ENCODE measurements around the gene ZBTB21. TPM values are rescaled to one million over a fixed set of nuclear protein-coding genes. Genes with fewer than 3 reads are reported as not detected.
A peak's percentile ranks its signal among the peaks of the same experiment; 100 is the strongest.

Gene ZBTB21
- total RNA-seq, 4 donors from 2014 or later = 5.2 to 19.5 (median 9.7) TPM

DNA sequence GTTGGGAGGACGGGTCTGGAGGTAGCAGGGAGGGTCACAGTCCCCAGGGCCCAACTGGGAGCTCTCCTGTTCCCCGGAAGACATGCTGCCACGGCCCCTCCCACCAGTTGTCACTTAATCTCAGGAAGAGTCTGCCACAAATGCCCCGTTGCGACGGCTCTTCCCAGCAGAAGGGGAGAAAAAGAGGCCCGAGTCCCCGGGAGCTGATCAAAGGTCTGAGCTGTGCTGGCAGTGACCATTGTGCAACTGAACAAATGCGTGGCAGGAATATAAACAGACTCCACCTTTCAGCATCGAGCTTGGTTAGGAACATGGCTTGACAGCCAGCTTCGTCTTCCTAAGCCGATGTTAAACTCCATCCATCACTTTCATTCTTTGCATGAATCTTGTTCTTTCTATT, 27.8 kb upstream of the ZBTB21 start:
- no peaks in the 10 kb centered on the region for H3K36me3 ChIP-seq
- 29 to 43% methylated on average over 5 to 12 of the region's 12 CpGs for WGBS, 2 donors (ENCODE audit: low coverage in 1 of 2)
- peaks cover 0 to 11% (median 5%) of the 10 kb centered on the region in 4 donors for H3K4me1 ChIP-seq
- peak; percentile 38 for DNase-seq
- H3K9me3 ChIP-seq = no peaks in the 10 kb centered on the region
- in situ Hi-C loops (cut with MboI; ENCODE audit: low pct_ligation_motif_present in 1 of 4, low pct_unique_long_range_greater_than_20kb in 1 of 4, low sequenced_read_pairs in 3 of 4) (no loop called here), intact Hi-C loops (cut with DNase I; ENCODE audit: low total_unique reads) (no loop called here)
- no peak overlapping the region for H3K27ac ChIP-seq
- TF ChIP-seq POLR2AphosphoS5 (IDR thresholded peaks at IDR 0.05) (no peak), POLR2A (IDR thresholded peaks at IDR 0.05) (no peak), CTCF (IDR thresholded peaks at IDR 0.05) (no peak), EP300 (IDR thresholded peaks at IDR 0.05; ENCODE audit: low read depth) (no peak)
- no peaks in the 10 kb centered on the region for H3K27me3 ChIP-seq
- no peak overlapping the region for H3K4me3 ChIP-seq

DNA sequence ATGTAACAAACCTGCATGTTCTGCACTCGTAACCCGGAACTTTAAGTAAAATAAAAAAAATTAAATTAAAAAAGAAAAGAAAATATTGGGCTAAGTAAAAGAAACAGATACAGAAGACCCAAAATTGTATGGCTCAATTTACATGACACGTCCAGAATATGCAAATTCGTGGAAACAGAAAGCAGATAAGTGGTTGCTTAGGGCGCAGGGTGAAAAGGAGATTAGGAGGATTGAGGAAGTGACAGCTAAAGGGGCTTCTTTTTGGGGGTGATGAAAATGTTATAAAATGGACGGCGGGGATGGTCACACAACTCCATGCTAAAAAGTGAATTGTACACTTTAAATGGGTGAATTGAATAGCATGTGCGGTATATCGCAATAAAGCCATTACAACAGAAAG, 27.4 kb upstream of the ZBTB21 start:
- no peak overlapping the region for H3K27ac ChIP-seq
- 74 to 76% methylated on average over 9 of the region's 9 CpGs for WGBS, 2 donors (ENCODE audit: low coverage in 1 of 2)

DNA sequence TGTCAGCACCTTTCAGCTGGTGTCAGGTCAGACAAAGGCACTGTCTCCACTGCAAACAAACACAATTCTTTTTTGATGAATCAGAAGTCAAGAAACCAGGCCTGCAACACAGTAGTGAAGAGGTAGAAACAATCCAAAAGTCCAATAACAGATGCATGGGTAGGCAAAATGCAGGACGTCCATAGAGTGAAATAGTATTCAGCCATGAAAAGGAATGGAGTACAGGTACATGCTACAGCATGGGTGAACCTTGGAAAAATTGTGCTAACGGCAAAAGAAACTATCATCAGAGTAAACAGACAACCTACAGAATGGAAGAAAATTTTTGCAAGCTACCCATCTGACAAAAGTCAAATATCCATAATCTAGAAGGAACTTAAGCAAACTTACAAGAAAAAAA, 26.2 kb upstream of the ZBTB21 start:
- H3K9me3 ChIP-seq = no peaks in the 10 kb centered on the region
- no peak overlapping the region for H3K27ac ChIP-seq
- intact Hi-C loops (cut with DNase I; ENCODE audit: low total_unique reads) = no loop called here
- H3K36me3 ChIP-seq = no peaks in the 10 kb centered on the region
- no peak overlapping the region for H3K4me3 ChIP-seq
- DNase-seq = no peak
- WGBS, 2 donors (ENCODE audit: low coverage in 1 of 2) = 88 to 95% methylated on average over 2 of the region's 2 CpGs
- H3K27me3 ChIP-seq = no peaks in the 10 kb centered on the region
- H3K4me1 ChIP-seq = peaks cover 0 to 11% (median 5%) of the 10 kb centered on the region in 4 donors
- in situ Hi-C loops (cut with MboI; ENCODE audit: low pct_ligation_motif_present in 1 of 4, low pct_unique_long_range_greater_than_20kb in 1 of 4, low sequenced_read_pairs in 3 of 4) = no loop called here
- TF ChIP-seq POLR2A (IDR thresholded peaks at IDR 0.05) = no peak
- no peak for TF ChIP-seq EP300 (IDR thresholded peaks at IDR 0.05; ENCODE audit: low read depth)
- no peak for TF ChIP-seq CTCF (IDR thresholded peaks at IDR 0.05)
- TF ChIP-seq POLR2AphosphoS5 (IDR thresholded peaks at IDR 0.05) = no peak

More for the DNA sequence above, 27.4 kb upstream of the ZBTB21 start:
- intact Hi-C loops (cut with DNase I; ENCODE audit: low total_unique reads) = no loop called here
- TF ChIP-seq POLR2A (IDR thresholded peaks at IDR 0.05) (no peak), CTCF (IDR thresholded peaks at IDR 0.05) (no peak), POLR2AphosphoS5 (IDR thresholded peaks at IDR 0.05) (no peak), EP300 (IDR thresholded peaks at IDR 0.05; ENCODE audit: low read depth) (no peak)
- in situ Hi-C loops (cut with MboI; ENCODE audit: low pct_ligation_motif_present in 1 of 4, low pct_unique_long_range_greater_than_20kb in 1 of 4, low sequenced_read_pairs in 3 of 4) = no loop called here
- H3K9me3 ChIP-seq = no peaks in the 10 kb centered on the region
- peaks cover 0 to 11% (median 5%) of the 10 kb centered on the region in 4 donors for H3K4me1 ChIP-seq
- no peak for DNase-seq
- no peaks in the 10 kb centered on the region for H3K36me3 ChIP-seq
- no peak overlapping the region for H3K4me3 ChIP-seq
- no peaks in the 10 kb centered on the region for H3K27me3 ChIP-seq

DNA sequence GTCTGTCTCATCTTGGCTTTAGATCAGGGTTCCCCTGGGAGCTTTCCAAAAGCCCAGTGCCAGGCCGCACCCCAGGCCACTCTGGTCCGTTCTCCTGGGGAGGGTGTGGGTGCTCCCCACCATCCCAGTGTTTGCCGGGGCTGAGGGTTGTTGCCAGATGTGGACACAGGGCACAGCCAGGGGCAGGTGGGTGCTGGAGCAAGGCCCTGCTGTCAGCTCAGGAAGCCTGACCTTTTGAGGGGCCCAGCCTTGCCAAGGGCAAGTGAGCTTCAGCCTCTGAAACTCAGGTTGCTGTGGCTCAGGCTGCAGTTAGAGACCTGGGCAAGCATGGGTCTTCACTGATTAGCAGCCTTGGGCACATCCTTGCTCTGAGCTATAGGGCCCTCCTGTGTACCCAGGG, 22.8 kb upstream of the ZBTB21 start:
- in situ Hi-C loops (cut with MboI; ENCODE audit: low pct_ligation_motif_present in 1 of 4, low pct_unique_long_range_greater_than_20kb in 1 of 4, low sequenced_read_pairs in 3 of 4) (no loop called here), intact Hi-C loops (cut with DNase I; ENCODE audit: low total_unique reads) (no loop called here)
- no peak for TF ChIP-seq POLR2AphosphoS5 (IDR thresholded peaks at IDR 0.05)
- TF ChIP-seq EP300 (IDR thresholded peaks at IDR 0.05; ENCODE audit: low read depth) = no peak
- TF ChIP-seq POLR2A (IDR thresholded peaks at IDR 0.05) = no peak
- no peak for TF ChIP-seq CTCF (IDR thresholded peaks at IDR 0.05)
- no peaks in the 10 kb centered on the region for H3K36me3 ChIP-seq
- peaks cover 0 to 11% (median 5%) of the 10 kb centered on the region in 4 donors for H3K4me1 ChIP-seq
- H3K9me3 ChIP-seq = no peaks in the 10 kb centered on the region
- no peaks in the 10 kb centered on the region for H3K27me3 ChIP-seq
- no peak overlapping the region for H3K4me3 ChIP-seq
- H3K27ac ChIP-seq = no peak overlapping the region
- WGBS, 2 donors (ENCODE audit: low coverage in 1 of 2) = 88% methylated on average over 3 of the region's 3 CpGs; no CpG with 5 or more reads in 1 of the 2 donors
- DNase-seq = no peak

All from transverse colon (tissue), 4 donors.